K562 (cell line): ENCODE measurements around the gene PSME4. TPM values are rescaled to one million over a fixed set of nuclear protein-coding genes. Genes with fewer than 3 reads are reported as not detected.
A peak's percentile ranks its signal among the peaks of the same experiment; 100 is the strongest.
"Not testable (repeated sequence)": the region's sequence is repeated elsewhere in the genome, so short reads cannot be mapped to it uniquely, and the experiment has no call there.

Experiments
- ATAC-seq: fragments of 200-7000 bp; cut with Tn5 transposase; 3 replicates; pipeline ENCODE4 v1.9.1; 2020; ENCODE audit warnings: moderate library complexity
- BruUV-seq: library from RNA; stranded (reverse); fragments of 400-500 nt; replicated peaks from 2 replicates; lab custom pipeline; 2021; lab: Mats Ljungman, UMichigan
- CTCF ChIA-PET: fragments of 300-600 bp; formaldehyde crosslinking; extraction: SDS; loops from one replicate; lab custom pipeline; 2021; ENCODE audit warnings: low intra/inter-chr PET ratio; lab: Yijun Ruan, JAX
- POLR2A ChIA-PET: fragments of 300-600, 350-650 bp; sonication (Branson Sonifier 250); formaldehyde crosslinking; extraction: SDS; loops from one replicate; lab custom pipeline; 2021; ENCODE audit warnings: antibody characterized with exemption, inconsistent platforms; lab: Yijun Ruan, JAX
- DNase-seq, 4 experiments: peaks; one replicate each; pipeline versions ENCODE4 v3.0.0 to v3.0.0-alpha.2; 2011 to 2018; ENCODE audit warnings: low spot score in 3 of 4, mixed read lengths in 3 of 4; ENCODE audit errors: extremely low read depth in 1 of 4
- FAIRE-seq: peaks from 2 replicates; lab custom pipeline; 2011; peaks lifted over from hg19 to GRCh38; lab: Jason Lieb, UNC
- H2AFZ ChIP-seq: 2 replicates; pipeline ENCODE4 v1.6.0; 2011; ENCODE audit warnings: low read depth, low read length, control low read depth, inconsistent platforms
- H3K27ac ChIP-seq: fragments of 200-600 bp; 3 replicates; pipeline ENCODE4 v1.8.0; 2011; ENCODE audit warnings: low read depth, mild to moderate bottlenecking, control low read depth, inconsistent platforms, low read length, moderate library complexity, mixed read lengths; ENCODE audit errors: extremely low read depth
- H3K27me3 ChIP-seq, 2 experiments: fragments of 300-600 bp in 1 of 2; 2 replicates in 1 of 2; 3 replicates in 1 of 2; pipeline versions ENCODE4 v1.6.0 to v1.8.0; 2011; ENCODE audit warnings: inconsistent platforms in 2 of 2, low read length in 2 of 2, mild to moderate bottlenecking in 1 of 2, mixed read lengths in 1 of 2, moderate library complexity in 1 of 2; ENCODE audit not compliant: control insufficient read depth in 2 of 2, insufficient read depth in 2 of 2
- H3K36me3 ChIP-seq: fragments of 300-600 bp; 3 replicates; pipeline ENCODE4 v1.8.0; 2011; ENCODE audit warnings: mild to moderate bottlenecking, low read length, inconsistent platforms; ENCODE audit not compliant: control insufficient read depth, insufficient read depth
- H3K4me1 ChIP-seq, 2 experiments: fragments of 200-600 bp in 1 of 2; replicated peaks in 1 of 2; 2 replicates in 1 of 2; 3 replicates in 1 of 2; pipeline versions ENCODE4 v1.5.1 to v1.8.0; 2011; ENCODE audit warnings: inconsistent platforms in 2 of 2, low read length in 2 of 2, mild to moderate bottlenecking in 1 of 2, mixed read lengths in 1 of 2, moderate library complexity in 1 of 2; ENCODE audit not compliant: control insufficient read depth in 2 of 2, insufficient read depth in 2 of 2
- H3K4me2 ChIP-seq: 2 replicates; pipeline ENCODE4 v1.6.1; 2011; ENCODE audit warnings: low read length, control low read depth, inconsistent platforms, mixed read lengths; ENCODE audit not compliant: insufficient read depth
- H3K4me3 ChIP-seq: fragments of 200-600 bp; sonication (generic), shearing (Covaris generic); 2 replicates; pipeline ENCODE4 v1.5.1; 2016; ENCODE audit warnings: control low read depth, inconsistent platforms
- H3K79me2 ChIP-seq: fragments of 200-600 bp; 3 replicates; pipeline ENCODE4 v1.8.0; 2011; ENCODE audit warnings: low read length, inconsistent platforms; ENCODE audit not compliant: control insufficient read depth, insufficient read depth
- H3K9ac ChIP-seq, 2 experiments: 2 replicates each; pipeline versions ENCODE4 v1.6.0 to v1.6.1; 2011; ENCODE audit warnings: low read depth in 2 of 2, low read length in 2 of 2, control low read depth in 1 of 2, inconsistent platforms in 1 of 2, mild to moderate bottlenecking in 1 of 2, mixed read lengths in 1 of 2; ENCODE audit not compliant: insufficient read depth in 1 of 2
- H3K9me1 ChIP-seq: one replicate; pipeline ENCODE4 v1.6.0; 2011; ENCODE audit warnings: inconsistent platforms, mild to moderate bottlenecking, low read length, moderate library complexity; ENCODE audit not compliant: control insufficient read depth, insufficient read depth
- H3K9me3 ChIP-seq: replicated peaks from 2 replicates; pipeline ENCODE4 v1.5.1; 2011; ENCODE audit warnings: low read depth, low read length, inconsistent platforms; ENCODE audit not compliant: control insufficient read depth, insufficient read depth
- H4K20me1 ChIP-seq: replicated peaks from 2 replicates; pipeline ENCODE4 v1.6.1; 2011; ENCODE audit warnings: low read length, inconsistent platforms, mixed read lengths; ENCODE audit not compliant: control insufficient read depth, insufficient read depth
- CEBPG ChIP-seq, 3 experiments: fragments of 200-800 bp in 1 of 3; sonication (Bioruptor generic) in 1 of 3; sonication (generic) in 1 of 3; formaldehyde crosslinking in 1 of 3; IDR thresholded peaks in 2 of 3; conservative IDR thresholded peaks in 1 of 3; 2 replicates each; pipeline versions ENCODE4 v1.6.1 to v1.8.0; 2016 to 2022; ENCODE audit warnings: missing compliant biosample characterization in 2 of 3, missing genetic modification characterization in 2 of 3, mild to moderate bottlenecking in 1 of 3, missing genetic modification reagents in 1 of 3
- HLTF ChIP-seq: fragments of 450-650 bp; IDR thresholded peaks from 2 replicates; pipeline ENCODE4 v1.6.1; 2016
- ZNF143 ChIP-seq: sonication (generic); formaldehyde crosslinking; IDR thresholded peaks from 2 replicates; pipeline ENCODE4 v1.9.0; 2022; ENCODE audit warnings: mild to moderate bottlenecking, missing genetic modification reagents
- WGBS: fragments of 100-300 bp; shearing (Covaris generic); methylation state at CpG from one replicate; pipeline ENCODE4 v1.1.6; 2016; ENCODE audit warnings: low coverage, mixed read lengths; ENCODE audit not compliant: insufficient coverage; ENCODE audit errors: missing lambda C conversion rate; 5-methylcytosine and 5-hydroxymethylcytosine counted together
- in situ Hi-C: fragments of 300-500 bp; cut with MboI; formaldehyde crosslinking; loops from 4 replicates; pipeline ENCODE4 v1.15.0; 2018; ENCODE audit warnings: inconsistent platforms, mixed read lengths
- intact Hi-C: fragments of 100-400 bp; cut with micrococcal nuclease; formaldehyde crosslinking; loops from 2 replicates; pipeline ENCODE4 v1.14.2; 2022
- polyA plus RNA-seq, 8 experiments: library from polyadenylated mRNA; depleted of rRNA in 4 of 8; stranded (reverse) in 5 of 8; unstranded in 3 of 8; fragments of >200 nt; fragmentation: Nextera tagmentation in 2 of 8; fragmentation: Illumina TruSeq in 1 of 8; extraction: Ambion mirVana in 2 of 8; extraction: Trizol in 1 of 8; gene quantifications; 2 replicates each; pipeline versions ENCODE4 v1.2.1 to v1.2.3, GENCODE V29; 2011 to 2014; ENCODE audit warnings: inconsistent platforms in 1 of 8, missing spikeins in 1 of 8
- total RNA-seq, 7 experiments: library from RNA; depleted of rRNA in 6 of 7; stranded (reverse); fragments of >200 nt in 6 of 7; fragmentation: Illumina TruSeq in 2 of 7; extraction: Trizol in 2 of 7; gene quantifications; 2 replicates each; pipeline versions ENCODE4 v1.2.1 to v1.2.3, GENCODE V29; 2011 to 2021; ENCODE audit warnings: low replicate concordance in 1 of 7

The PSME4 gene
- total and polyA plus RNA-seq, 9 of the 15 experiments (the other 6 are each of a cell fraction or from before 2014, with no cell fraction given), result 24.3 to 77.8 (median 40.5) TPM

DNA sequence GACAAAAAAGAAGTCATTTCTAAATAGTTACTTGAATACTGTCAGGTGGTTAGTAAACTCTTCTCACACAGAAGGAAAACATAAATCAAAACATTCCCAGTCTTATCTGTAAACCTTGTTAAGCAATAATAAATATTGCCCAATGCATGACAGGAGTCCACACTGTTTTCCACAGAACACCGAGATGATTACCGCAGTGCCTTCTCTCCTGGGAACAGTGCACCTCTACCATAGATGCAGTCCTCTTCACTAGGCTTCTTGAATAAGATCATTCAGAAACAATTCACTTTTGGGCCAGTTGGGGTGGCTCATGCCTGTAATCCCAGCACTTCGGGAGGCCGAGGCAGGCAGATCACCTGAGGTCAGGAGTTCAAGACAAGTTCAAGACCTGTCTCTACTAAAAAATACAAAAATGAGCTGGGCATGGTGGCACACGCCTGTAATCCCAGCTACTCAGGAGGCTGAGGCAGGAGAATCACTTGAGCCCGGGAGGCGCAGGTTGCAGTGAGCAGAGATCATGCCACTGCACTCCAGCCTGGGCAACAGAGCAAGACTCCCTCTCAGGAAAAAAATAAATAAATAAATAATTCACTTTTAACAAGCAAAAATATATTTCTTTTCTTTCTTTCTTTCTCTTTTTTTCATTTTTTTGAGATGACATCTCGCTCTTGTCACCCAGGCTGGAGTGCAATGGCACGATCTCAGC, 119.6 kb downstream of the PSME4 start:
- H3K4me1 ChIP-seq; H3K4me3 ChIP-seq; in situ Hi-C loops; FAIRE-seq; intact Hi-C loops; H3K27ac ChIP-seq; H3K79me2 ChIP-seq; ATAC-seq; CTCF ChIA-PET; H3K4me2 ChIP-seq; DNase-seq; H3K9ac ChIP-seq; POLR2A ChIA-PET; H2AFZ ChIP-seq; H3K9me1 ChIP-seq; H3K27me3 ChIP-seq; BruUV-seq; H4K20me1 ChIP-seq; H3K9me3 ChIP-seq; TF ChIP-seq CEBPG (CRISPR knock-in tag; IDR thresholded peaks at IDR 0.05): not testable (repeated sequence)
- TF ChIP-seq CEBPG (tag; conservative IDR thresholded peaks at IDR 0.05 in 1 of 2, IDR thresholded peaks at IDR 0.05 in 1 of 2), result 0 out of 4 replicates have a peak, but pooled peaks of 1 of the 2 experiments have one; percentile 31
- 85% methylated on average over 9 of the region's 9 CpGs for WGBS
- H3K36me3 ChIP-seq, result peaks cover 21% of the 10 kb centered on the region; the same call in 2 of the 3 replicates

- H3K27me3 ChIP-seq, result no peaks in the 10 kb centered on the region
- POLR2A ChIA-PET, result no interaction called here
- no peak for ATAC-seq
- no peaks in the 10 kb centered on the region for H4K20me1 ChIP-seq
- 94% methylated on average over 2 of the region's 2 CpGs for WGBS
- FAIRE-seq, result no peak
- intact Hi-C loops (no loop called here), in situ Hi-C loops (no loop called here)
- TF ChIP-seq HLTF, result no peak
- no peak for TF ChIP-seq ZNF143
- H3K9me1 ChIP-seq, result no peaks in the 10 kb centered on the region
- BruUV-seq, result no TSS peak
- H3K27ac ChIP-seq, result no peak overlapping the region
- DNase-seq, result no peak
- no peaks in the 10 kb centered on the region; a peak in 2 of 5 replicates for H3K4me1 ChIP-seq
- H3K79me2 ChIP-seq, result no peaks in the 10 kb centered on the region
- H3K4me3 ChIP-seq, result no peak overlapping the region
- H3K9me3 ChIP-seq, result no peaks in the 10 kb centered on the region
- H3K9ac ChIP-seq, result no peak overlapping the region
- H3K36me3 ChIP-seq, result peaks cover 5% of the 10 kb centered on the region; the same call in 2 of the 3 replicates
- H2AFZ ChIP-seq, result no peak overlapping the region
- no peak overlapping the region for H3K4me2 ChIP-seq
- CTCF ChIA-PET, result no interaction called here
These were observed 122.7 kb downstream of the PSME4 start for GRCh38 chr2:53848062-53848461.
